Measurements from ENCODE around the gene SCG5.

SCG5 gene

GRCh38 chr15:32692286-32692685, 50.8 kb downstream of the SCG5 start:
- no peak for FAIRE-seq

GRCh38 chr15:32694222-32694983, 52.9 kb downstream of the SCG5 start:
- FAIRE-seq, result no peak

- FAIRE-seq, result no peak
Measured at GRCh38 chr15:32698773-32699390, 57.4 kb downstream of the SCG5 start.

DNA sequence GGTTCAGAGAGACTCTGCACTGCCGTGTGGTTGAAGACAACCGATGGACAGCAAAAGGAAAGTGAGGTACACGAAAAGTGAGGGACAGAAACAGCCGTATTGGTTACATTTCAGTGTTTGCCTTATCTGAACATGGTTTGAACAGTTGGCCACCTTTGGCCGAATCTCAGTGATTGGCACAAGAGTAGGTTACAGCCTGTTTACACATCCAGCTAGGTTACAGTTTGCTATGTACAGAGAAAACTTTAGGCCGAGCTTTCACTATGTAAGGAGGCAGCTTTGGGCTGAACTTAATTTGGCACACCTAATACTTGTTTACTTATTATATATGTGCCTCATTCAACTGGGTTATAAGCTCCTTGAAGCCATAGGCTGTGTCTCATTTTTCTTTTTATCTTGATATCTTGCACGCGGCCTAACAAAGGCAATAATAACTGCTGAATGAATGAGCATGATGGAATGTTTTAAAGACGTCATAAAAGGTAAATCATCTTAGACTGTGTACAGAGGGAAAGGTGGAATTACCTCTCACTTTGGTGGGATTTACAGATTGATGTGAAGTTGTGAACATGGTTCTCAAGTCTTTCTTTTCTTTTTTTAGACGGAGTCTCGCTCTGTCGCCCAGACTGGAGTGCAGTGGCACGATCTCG, 59.1 kb downstream of the SCG5 start:
- FAIRE-seq, result no peak

GRCh38 chr15:32701863-32702262, 60.4 kb downstream of the SCG5 start:
- FAIRE-seq, result no peak

GRCh38 chr15:32704395-32704981, 63.0 kb downstream of the SCG5 start:
- FAIRE-seq, result no peak

DNA sequence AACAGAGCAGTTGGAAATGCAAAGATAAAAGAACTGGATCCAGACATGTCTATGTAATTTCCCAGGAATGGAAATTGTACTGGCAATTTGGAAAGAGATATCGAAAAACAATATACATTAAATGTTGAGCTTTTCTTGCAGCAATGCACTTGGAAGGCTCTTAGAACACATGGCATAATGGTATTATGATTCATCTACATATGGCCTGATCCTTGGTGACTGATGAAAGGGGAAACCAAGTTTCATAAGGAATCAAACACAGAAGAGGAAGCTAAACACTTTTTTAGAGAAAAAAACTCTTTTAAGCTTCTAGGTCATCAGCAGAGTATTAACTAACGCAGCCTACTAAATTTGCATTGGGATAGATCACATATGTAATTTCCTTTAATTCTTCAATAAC, 63.9 kb downstream of the SCG5 start:
- FAIRE-seq, result no peak

DNA sequence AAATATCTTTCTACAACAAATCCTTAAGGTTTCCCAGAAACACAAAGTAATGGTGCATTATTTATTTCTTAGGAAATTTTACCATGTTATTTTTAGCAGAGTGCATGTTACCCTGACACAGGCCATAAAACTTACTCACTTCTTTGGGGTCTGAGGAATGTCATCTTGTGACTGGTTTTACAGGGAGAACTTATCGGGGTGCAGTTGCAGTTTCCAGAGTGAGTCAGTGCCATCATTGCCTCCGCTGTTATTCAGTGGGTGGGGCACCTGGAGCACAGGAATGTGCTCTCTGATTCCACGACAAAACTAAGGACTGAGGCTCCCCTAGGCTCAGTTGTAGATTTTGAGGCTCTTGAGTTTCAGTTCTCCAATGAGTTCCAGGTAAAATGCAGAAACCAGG, 65.2 kb downstream of the SCG5 start:
- FAIRE-seq, result no peak

DNA sequence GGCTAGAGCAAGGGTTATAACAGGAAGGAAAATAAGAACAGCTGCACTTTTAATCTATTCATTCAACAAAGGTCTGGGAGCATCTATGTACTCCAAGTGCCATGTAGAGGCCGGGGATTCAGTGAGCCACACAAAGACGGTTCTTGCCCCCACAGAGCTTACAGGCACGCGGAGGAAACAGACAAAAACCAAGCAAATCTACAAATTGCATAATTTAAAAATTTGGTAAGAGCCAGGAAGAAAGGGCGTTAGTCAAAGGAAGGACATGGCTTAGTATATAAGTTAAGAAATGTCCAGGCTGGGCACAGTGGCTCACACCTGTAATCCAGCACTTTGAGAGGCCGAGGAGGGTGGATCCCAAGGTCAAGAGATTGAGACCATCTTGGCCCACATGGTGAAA, 65.9 kb downstream of the SCG5 start:
- no peak for FAIRE-seq

DNA sequence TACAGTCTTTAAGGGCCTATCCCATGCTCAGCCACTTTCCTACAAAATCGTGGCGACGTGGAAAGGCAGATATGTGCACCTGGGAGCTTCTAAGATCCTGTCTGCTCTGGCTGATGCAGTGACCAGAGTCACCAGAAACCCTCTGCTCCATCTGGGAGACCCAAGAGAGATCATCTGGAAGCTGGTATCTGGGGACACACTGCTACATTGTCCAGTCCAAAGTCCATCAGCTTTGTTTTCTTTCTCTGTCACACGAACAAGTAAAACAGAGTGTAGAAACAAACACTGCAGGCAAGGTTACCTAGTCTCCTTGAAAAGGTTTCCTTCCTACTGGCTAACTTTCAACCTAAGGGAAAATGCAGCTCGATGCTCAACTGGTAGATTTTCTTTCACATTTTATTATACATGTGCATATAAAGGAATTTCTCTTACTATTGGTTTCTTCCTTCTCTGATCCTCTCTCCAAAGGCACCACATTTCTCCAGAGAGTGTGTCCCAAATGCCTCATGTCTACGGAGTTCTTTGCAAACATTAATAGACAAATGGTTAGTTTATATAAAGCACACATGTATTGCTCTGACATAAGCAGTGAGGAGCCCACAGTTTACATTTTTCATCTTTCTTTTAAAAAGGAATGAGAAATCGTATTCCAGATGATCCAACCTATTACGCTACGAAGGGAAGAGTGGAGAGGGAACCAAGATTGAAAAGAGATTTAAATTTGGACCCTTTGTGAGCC, 68.0 kb downstream of the SCG5 start:
- FAIRE-seq, result no peak

- FAIRE-seq, result no peak
Measured at GRCh38 chr15:32715276-32715675, 73.8 kb downstream of the SCG5 start.

- FAIRE-seq, result no peak
Measured at GRCh38 chr15:32716216-32716914, 74.9 kb downstream of the SCG5 start.

- FAIRE-seq, result no peak
Measured at GRCh38 chr15:32716915-32717425, 75.5 kb downstream of the SCG5 start.

DNA sequence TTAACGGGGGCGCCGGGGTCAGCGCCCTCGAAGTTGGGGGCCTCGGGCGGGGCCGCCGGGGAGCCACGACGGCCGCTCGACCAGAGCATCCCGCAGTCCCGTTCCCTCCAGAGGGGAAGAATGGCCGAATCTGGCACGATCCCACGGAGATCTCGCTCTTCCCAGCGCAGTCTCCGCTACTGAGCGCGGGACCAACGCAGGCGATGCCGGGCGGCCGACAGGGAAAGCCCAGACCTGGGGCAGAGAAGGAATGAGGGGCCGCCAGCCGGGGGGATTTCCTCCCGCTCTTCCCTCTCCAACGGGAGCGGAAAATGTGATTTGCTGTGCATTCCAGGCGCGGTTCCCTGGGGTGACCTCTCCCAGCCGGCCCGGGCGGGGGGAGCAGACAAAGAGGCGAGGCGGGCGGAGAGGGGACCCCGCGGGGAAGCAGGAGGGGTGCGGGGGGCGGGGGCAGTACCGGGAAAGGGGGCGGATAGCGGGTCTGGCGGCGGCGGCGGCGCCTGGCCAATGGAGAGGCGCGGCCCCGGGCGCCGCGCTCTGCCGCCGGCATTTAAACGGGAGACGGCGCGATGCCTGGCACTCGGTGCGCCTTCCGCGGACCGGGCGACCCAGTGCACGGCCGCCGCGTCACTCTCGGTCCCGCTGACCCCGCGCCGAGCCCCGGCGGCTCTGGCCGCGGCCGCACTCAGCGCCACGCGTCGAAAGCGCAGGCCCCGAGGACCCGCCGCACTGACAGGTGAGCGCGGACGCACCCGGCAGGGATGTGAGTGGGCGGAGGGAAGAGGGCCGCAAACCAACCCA, 76.1 kb downstream of the SCG5 start, which contains the start of gene GREM1:
Gene GREM1, plus strand, starts transcription at position 579 of the 801 bp plus-strand sequence. CDS start 12,687 bp downstream, outside the sequence.
- FAIRE-seq, result no peak

DNA sequence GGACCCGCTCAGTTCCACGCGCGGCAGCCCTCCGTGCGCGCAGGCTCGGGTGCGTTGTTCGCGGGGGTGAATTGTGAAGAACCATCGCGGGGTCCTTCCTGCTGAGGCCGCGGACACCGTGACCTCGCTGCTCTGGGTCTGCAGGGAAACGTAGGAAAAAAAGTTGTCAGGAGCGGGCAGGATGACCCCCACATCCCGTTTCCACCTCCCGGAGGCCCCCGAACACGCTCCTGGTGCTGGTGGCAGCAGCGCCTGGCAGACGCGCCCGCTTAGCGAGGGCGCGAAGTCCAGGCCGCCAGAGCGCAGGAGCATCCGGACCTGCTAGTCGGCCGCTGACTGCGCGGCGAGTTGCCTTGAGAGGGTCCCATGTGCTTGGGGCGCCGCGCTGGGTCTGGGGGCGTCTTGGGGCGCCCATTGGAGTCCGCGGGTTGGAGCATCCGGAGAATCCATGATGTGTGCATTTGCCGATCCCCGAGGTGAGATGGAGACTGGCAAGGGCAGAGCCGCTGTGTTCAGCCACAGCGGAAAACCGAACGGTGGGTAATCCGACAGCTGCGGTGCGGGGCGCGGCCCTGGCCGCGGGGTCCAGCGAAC, 76.8 kb downstream of the SCG5 start:
- FAIRE-seq, result no peak

DNA sequence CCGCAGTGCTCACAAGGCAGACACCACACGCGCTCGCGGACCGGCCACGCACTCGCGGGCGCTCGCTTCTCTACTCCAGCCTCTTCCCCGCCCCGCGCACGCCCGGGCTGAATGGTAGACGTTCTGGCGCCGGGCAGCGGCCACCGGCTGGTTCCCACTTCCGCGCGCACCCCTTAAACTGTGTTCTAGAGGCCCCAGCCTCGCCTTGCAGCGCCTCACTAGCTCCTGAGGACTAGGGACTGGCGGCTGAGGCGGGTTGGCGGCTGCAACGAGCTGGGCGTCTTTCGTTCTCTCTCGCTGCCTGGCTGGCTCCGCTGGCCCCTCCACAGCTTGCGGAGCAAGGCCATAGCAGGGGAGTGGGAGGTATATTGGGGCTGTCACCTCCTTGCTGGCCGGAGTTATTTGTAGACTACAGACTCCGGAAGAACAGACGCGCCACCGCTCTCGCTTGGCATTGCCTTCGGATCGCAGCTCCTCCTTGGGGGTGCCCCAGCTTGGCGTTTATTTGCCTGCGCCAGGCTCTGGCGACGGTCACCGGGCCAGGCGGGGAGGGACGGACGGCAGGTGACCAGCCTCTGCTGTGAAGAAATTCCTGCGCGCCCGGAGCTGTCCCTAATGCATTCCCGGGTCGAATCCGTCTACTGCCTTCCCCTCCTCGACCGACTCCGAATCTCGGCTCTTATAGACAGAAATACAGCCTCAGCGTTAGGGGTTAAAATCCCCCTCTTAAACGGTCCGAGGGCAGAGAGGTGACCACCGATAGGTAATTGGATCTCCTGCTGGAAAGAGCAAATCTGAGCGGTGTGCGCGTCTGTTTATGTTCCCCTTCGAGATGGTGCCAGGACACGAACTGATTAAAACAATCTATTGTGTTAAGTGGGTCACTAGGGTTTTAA, 77.6 kb downstream of the SCG5 start:
- FAIRE-seq, result no peak

DNA sequence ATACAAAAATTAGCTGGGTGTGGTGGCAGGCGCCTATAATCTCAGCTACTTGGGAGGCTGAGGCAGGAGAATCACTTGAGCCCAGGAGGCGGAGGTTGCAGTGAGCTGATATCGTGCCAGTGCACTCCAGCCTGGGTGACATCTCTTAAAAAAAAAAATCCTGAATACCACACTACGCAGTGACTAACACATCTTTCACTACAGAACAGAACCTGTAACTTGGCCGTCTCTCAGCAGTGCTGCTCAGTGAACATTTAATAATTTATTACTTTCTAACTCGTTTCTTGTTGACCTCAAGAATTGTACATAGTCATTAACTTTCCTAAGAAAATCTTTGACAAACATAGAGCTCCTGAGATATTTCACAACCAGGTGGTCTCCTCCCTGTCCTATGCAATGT, 80.1 kb downstream of the SCG5 start:
- FAIRE-seq, result no peak

GRCh38 chr15:32722136-32722535, 80.6 kb downstream of the SCG5 start:
- FAIRE-seq, result no peak

- FAIRE-seq, result no peak
Measured at GRCh38 chr15:32723171-32723948, 81.8 kb downstream of the SCG5 start.
